GM10266 (cell line): ENCODE results near the gene PRDM15.

Source experiments
- DNase-seq: peaks from one replicate; pipeline ENCODE4 v3.0.0; 2012; ENCODE audit errors: extremely low spot score
- CTCF ChIP-seq: IDR thresholded peaks from 2 replicates; pipeline ENCODE4 v1.5.1; 2012; ENCODE audit warnings: mild to moderate bottlenecking, low read depth; ENCODE audit not compliant: control insufficient read depth, insufficient read depth; ENCODE audit errors: missing control alignments

The PRDM15 gene

GRCh38 chr21:41770901-41771624 is 108.1 kb downstream of the PRDM15 start:
- DNase-seq = no peak
- no peak for TF ChIP-seq CTCF

GRCh38 chr21:41769933-41770332 is 109.2 kb downstream of the PRDM15 start:
- no peak for TF ChIP-seq CTCF
- no peak for DNase-seq

- DNase-seq = no peak
- TF ChIP-seq CTCF = no peak
Observed at GRCh38 chr21:41769521-41769920, 109.6 kb downstream of the PRDM15 start.

- DNase-seq = no peak
- no peak for TF ChIP-seq CTCF
Observed at GRCh38 chr21:41769111-41769510, 110.0 kb downstream of the PRDM15 start.

- TF ChIP-seq CTCF = peak; percentile 8
- no peak for DNase-seq
Observed at GRCh38 chr21:41768437-41769042, 110.6 kb downstream of the PRDM15 start.

- DNase-seq = no peak
- TF ChIP-seq CTCF = no peak
Observed at GRCh38 chr21:41767606-41768436, 111.3 kb downstream of the PRDM15 start.
